Central memory CD4-positive, alpha-beta T cell (primary cell): Measurements from ENCODE around the gene TAF5.
"Not testable (repeated sequence)": the region's sequence is repeated elsewhere in the genome, so short reads cannot be mapped to it uniquely, and the experiment has no call there.

ENCODE experiments used
- DNase-seq: peaks from one replicate; pipeline ENCODE4 v3.0.0; 2022

The TAF5 gene

DNA sequence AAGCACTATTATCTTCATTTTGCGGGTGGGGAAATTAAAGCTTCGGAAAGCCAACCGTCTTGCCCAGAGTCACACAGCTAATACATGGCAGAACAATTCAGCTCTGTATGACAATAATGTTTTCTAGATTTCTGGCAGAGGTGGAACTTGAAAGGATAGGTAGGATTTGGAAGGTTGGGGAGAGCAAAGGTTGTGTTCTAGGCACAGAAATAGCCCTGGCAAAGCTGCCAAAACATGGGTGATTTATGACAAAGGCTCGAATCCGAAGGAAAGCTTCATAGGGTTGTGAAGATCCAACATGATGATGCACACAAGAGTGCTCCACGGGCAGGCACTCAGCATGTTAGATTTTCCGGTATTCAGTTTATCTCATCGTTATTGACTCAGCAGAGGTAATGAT is 47.8 kb downstream of the TAF5 start:
- DNase-seq = no peak

DNA sequence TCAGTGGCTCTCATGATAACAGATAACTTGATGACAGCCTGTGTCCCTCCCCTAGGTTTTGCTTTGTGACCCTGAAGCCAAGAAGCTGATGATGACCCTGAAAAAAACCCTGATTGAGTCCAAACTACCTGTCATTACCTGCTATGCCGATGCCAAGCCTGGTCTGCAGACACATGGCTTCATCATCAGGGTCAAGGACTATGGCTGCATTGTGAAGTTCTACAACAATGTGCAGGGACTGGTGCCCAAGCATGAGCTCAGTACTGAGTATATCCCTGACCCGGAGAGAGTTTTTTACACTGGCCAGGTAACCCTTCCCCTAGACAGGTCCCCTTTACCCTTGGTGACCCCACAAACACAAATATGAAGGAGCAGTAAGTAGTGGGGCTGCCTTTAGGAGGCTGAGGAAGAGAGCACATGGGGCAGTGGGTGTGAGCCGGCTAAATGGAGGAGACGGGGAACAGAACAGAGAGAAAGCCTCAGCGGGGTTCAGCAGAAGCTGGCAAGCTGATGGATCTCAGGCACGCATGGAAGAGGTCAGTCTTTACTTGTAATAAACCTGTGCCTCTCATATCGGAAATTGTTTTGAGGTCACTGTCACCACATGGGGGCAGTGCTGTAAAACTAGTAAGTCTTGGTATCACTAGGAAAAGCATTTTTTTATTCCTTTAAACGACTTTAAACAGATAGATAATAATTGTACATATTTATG is 48.8 kb downstream of the TAF5 start:
- DNase-seq = peak; percentile 44

DNA sequence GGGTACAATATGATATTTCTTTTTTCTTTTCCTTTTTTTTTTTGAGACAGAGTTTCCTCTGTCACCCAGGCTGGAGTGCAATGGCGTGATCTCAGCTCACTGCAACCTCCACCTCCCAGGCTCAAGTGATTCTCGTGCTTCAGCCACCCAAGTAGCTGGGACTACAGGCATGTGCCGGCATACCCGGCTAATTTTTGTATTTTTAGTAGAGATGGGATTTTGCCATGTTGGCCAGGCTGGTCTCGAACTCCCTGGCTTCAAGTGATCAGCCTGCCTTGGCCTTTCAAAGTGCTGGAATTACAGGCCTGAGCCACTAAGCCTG is 49.3 kb downstream of the TAF5 start:
- DNase-seq = not testable (repeated sequence)

DNA sequence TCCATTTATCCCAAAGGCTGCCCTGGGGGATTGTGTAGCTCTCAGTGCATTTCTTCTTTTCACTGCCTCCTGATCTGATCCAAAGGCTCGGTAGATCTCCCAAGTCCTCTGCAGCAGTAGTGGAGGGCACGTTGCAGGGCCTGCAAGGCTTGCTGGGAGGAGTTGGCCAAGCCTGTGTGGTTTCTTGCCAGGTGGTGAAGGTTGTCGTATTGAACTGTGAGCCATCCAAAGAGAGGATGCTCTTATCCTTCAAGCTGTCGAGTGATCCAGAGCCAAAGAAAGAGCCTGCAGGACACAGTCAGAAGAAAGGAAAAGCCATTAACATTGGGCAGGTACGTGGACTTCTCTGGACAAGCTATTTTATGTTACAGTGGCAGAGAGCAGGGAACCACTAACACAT is 49.8 kb downstream of the TAF5 start:
- no peak for DNase-seq

DNA sequence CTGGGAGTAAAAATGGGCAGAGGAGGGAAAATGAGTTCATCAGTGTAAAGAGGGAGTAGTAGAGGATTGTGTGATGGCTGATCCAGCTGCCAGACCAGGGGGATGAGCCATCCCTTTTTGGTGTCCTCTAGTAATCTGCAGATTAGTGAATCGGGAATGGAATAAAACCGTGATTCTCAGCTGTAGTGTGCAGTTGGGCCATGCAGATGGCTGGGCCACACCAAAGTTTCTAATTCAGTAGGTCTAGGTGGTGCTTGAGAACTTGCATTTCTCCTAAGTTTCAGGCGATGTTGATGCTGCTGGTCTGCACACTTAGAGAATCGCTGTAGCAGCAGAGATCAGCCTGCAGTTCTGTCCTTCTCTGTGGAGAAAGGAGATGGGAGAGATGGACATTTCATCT is 51.3 kb downstream of the TAF5 start:
- DNase-seq = no peak

DNA sequence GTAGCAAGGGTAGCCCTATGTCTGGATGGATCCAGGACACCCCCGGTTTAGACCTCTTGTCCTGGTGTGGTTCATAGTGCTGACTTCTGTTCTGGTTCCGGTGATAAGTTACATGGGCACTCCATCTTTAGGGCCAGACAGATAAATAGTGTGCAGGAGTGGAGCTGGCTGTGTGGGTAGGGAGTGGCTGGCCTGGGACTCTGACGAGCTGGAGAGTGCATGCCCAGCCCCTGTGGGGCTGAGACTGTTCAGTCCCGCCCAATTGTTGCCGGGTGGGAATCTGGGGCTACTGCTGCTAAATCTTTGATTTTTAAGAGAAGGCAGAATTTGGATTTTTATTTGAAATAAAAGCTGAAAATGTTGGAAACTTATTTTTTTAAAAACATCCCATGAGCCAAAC is 56.0 kb downstream of the TAF5 start:
- no peak for DNase-seq

DNA sequence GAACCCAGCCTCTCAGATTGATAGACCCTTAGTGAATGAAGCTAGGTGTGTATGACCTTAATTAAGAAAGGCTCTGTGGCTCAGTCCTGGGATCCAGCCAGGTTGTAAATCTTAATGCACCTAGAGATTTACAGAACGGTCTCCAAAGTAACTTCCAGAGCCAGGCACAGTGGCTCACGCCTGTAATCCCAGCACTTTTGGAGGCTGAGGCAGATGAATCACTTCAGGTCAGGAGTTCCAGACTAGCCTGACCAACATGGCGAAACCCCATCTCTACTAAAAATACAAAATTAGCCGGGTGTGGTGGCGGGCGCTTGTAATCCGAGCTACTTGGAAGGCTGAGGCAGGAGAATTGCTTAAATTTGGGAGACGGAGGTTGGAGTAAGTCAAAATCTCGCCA is 60.1 kb downstream of the TAF5 start:
- no peak for DNase-seq

DNA sequence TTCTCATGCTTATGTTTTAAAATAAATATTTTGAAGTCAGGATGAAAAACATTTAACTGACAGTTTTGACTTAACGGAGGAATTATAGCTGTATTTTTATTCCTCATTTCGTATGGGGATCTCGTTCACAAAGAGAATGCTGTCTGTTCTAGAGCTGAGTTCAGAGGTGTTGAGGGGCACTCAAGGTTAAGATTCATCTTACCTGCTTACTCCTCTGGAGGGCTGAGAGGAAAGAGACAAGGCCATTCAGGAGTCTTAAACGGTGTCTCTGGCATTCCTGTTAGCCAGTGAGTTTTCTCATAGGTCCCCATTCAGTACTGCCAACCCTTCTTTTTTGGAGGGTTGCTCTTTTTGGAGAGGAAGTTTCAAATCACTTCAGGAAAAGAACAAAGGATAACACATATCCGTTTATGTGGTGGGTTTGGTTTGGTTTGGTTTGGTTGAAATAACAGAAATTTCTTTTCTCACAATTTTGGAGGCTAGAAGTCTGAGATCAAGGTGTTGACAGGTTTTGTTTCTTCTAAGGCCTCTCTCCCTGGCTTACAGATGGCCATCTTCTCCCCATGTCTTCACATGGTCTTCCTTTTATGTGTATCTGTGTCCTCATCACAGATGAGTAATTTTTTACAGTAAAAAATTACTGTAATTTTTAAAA is 61.3 kb downstream of the TAF5 start:
- DNase-seq = no peak

DNA sequence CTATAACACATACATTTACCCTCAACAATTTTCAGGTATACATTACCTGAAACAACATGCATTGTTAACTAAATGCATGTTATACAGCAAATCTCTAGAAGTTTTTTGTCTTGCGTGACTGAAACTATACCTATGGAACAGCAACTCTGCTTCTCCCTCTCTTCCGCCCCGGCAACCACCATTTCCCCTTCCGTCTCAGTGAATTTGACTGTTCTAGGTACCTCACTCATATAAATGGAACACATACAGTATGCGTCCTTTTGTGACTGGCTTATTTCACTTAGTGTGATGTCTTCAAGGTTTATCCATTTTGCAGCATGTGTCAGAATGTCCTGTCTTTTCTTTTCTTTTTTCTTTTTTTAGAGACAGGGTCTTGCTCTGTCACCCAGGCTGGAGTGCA is 61.9 kb downstream of the TAF5 start:
- DNase-seq = peak; percentile 15

DNA sequence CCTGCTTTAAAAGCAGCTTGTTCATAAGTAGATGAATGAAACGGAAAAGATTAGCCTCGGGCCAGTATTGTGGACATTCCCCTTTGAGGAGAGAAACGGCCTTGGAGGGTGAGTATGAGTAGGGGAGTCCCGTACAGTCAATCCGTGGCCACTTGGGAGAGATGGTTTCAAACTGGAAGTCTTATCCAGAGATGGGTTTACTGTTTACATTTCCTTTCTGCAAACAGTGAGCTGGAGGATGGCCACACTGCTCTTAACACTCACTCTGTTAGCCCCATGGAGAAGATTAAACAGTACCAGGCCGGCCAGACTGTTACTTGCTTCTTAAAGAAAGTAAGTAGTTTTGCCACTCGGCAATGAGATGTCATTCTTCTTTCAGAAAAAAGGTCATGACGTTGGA is 64.1 kb downstream of the TAF5 start:
- no peak for DNase-seq

DNA sequence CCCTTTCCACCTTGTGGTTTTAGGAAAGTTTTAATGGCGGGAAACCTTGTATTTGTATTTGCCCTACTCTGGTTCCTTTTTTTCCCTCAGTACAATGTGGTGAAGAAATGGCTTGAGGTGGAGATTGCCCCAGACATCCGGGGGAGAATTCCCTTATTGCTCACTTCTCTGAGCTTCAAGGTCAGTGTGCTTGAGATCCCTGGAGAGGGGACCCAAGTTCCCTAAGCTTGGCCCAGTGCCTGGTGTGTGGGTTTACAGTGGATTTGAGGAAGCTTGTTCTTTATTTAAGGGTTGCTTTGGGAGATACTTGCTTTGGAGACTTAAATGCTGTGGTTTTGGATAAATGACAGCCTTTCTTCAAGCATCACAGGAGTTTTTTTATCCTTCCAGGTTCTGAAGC is 66.1 kb downstream of the TAF5 start:
- no peak for DNase-seq
